GM23338 (cell line): Measurements from ENCODE around the gene DNAJC11. TPM values are rescaled to one million over a fixed set of nuclear protein-coding genes. Genes with fewer than 3 reads are reported as not detected.
A peak's percentile ranks its signal among the peaks of the same experiment; 100 is the strongest.

Source experiments
- ATAC-seq: fragments of 200-7000 bp; cut with Tn5 transposase; 3 replicates; pipeline ENCODE4 v1.9.1; 2020
- DNase-seq: peaks from one replicate; pipeline ENCODE4 v3.0.0-alpha.2; 2015; ENCODE audit warnings: low spot score
- H2AFZ ChIP-seq: fragments of 200-600 bp; sonication (generic); 2 replicates; pipeline ENCODE4 v1.8.0; 2016; ENCODE audit warnings: antibody characterized with exemption, mild to moderate bottlenecking, moderate library complexity
- H3F3A ChIP-seq: fragments of 200-600 bp; sonication (generic); replicated peaks from 2 replicates; pipeline ENCODE4 v1.8.0; 2017; ENCODE audit warnings: antibody characterized with exemption, mixed run types, low read depth
- H3K27ac ChIP-seq: fragments of 200-600 bp; sonication (generic); 2 replicates; pipeline ENCODE4 v1.6.1; 2016; ENCODE audit warnings: low read depth
- H3K27me3 ChIP-seq: fragments of 200-600 bp; sonication (generic); 2 replicates; pipeline ENCODE4 v1.8.0; 2016; ENCODE audit warnings: mild to moderate bottlenecking, mixed run types, moderate library complexity; ENCODE audit not compliant: insufficient read depth
- H3K36me3 ChIP-seq: fragments of 200-600 bp; sonication (generic); 2 replicates; pipeline ENCODE4 v1.8.0; 2016; ENCODE audit warnings: mild to moderate bottlenecking; ENCODE audit not compliant: insufficient read depth
- H3K4me1 ChIP-seq: fragments of 200-600 bp; sonication (generic); 2 replicates; pipeline ENCODE4 v1.8.0; 2016; ENCODE audit warnings: mild to moderate bottlenecking, moderate library complexity; ENCODE audit not compliant: insufficient read depth
- H3K4me2 ChIP-seq: fragments of 200-600 bp; sonication (generic); 2 replicates; pipeline ENCODE4 v1.7.1; 2017; ENCODE audit warnings: mixed run types
- H3K4me3 ChIP-seq: fragments of 200-600 bp; sonication (generic); 2 replicates; pipeline ENCODE4 v1.6.1; 2016; ENCODE audit warnings: mixed run types
- H3K79me2 ChIP-seq: fragments of 200-600 bp; sonication (generic); replicated peaks from 2 replicates; pipeline ENCODE4 v1.8.0; 2017; ENCODE audit warnings: mild to moderate bottlenecking; ENCODE audit not compliant: insufficient read depth
- H3K9me2 ChIP-seq: fragments of 200-600 bp; sonication (generic); 2 replicates; pipeline ENCODE4 v1.8.0; 2017; ENCODE audit not compliant: insufficient read depth
- H4K20me1 ChIP-seq: fragments of 200-600 bp; sonication (generic); replicated peaks from 2 replicates; pipeline ENCODE4 v1.8.0; 2017; ENCODE audit warnings: mild to moderate bottlenecking; ENCODE audit not compliant: insufficient read depth
- H3K27ac Mint-ChIP-seq: 2 replicates; pipeline ENCODE4 v1.8.0; 2020; ENCODE audit warnings: inconsistent platforms, mild to moderate bottlenecking, moderate library complexity, mixed read lengths
- H3K27me3 Mint-ChIP-seq: 3 replicates; pipeline ENCODE4 v1.8.0; 2022; ENCODE audit warnings: low read depth, mild to moderate bottlenecking, moderate library complexity, mixed read lengths, inconsistent platforms; ENCODE audit not compliant: insufficient read depth, poor library complexity
- H3K36me3 Mint-ChIP-seq: 3 replicates; pipeline ENCODE4 v1.8.0; 2021; ENCODE audit warnings: low read depth, mild to moderate bottlenecking, inconsistent platforms, moderate library complexity, mixed read lengths
- H3K4me1 Mint-ChIP-seq: 3 replicates; pipeline ENCODE4 v1.8.0; 2020; ENCODE audit warnings: mild to moderate bottlenecking, inconsistent platforms, mixed read lengths
- H3K4me3 Mint-ChIP-seq: 3 replicates; pipeline ENCODE4 v1.8.0; 2021; ENCODE audit warnings: moderate library complexity, mild to moderate bottlenecking, inconsistent platforms, mixed read lengths
- H3K9me3 Mint-ChIP-seq: 3 replicates; pipeline ENCODE4 v1.8.0; 2020; ENCODE audit warnings: moderate library complexity, mild to moderate bottlenecking, inconsistent platforms, mixed read lengths
- CREB1 ChIP-seq: fragments of 250-450 bp; sonication (Bioruptor Pico); IDR thresholded peaks from 2 replicates; pipeline ENCODE4 v1.5.0; 2020; ENCODE audit warnings: low read depth, mild to moderate bottlenecking, moderate library complexity
- ETS1 ChIP-seq: IDR thresholded peaks from 2 replicates; pipeline ENCODE4 v1.6.1; 2016; ENCODE audit warnings: antibody characterized with exemption
- EZH2 ChIP-seq: fragments of 200-600 bp; sonication (generic); IDR thresholded peaks from one replicate; pipeline ENCODE4 v1.8.0; 2017; ENCODE audit warnings: antibody characterized with exemption, mild to moderate bottlenecking, low read depth; ENCODE audit not compliant: unreplicated experiment
- EZH2phosphoT487 ChIP-seq: fragments of 200-600 bp; sonication (generic); IDR thresholded peaks from one replicate; pipeline ENCODE4 v1.8.1; 2018; ENCODE audit warnings: antibody characterized with exemption; ENCODE audit not compliant: unreplicated experiment
- JUNB ChIP-seq: IDR thresholded peaks from one replicate; pipeline ENCODE4 v1.6.1; 2016; ENCODE audit warnings: antibody characterized with exemption; ENCODE audit not compliant: unreplicated experiment
- NANOG ChIP-seq: IDR thresholded peaks from 2 replicates; pipeline ENCODE4 v1.6.1; 2016; ENCODE audit warnings: antibody characterized with exemption, borderline replicate concordance
- POLR2AphosphoS5 ChIP-seq: IDR thresholded peaks from 2 replicates; pipeline ENCODE4 v1.6.1; 2016; ENCODE audit warnings: antibody characterized with exemption, low read depth
- STAT1 ChIP-seq: IDR thresholded peaks from one replicate; pipeline ENCODE4 v1.6.1; 2016; ENCODE audit warnings: antibody characterized with exemption; ENCODE audit not compliant: unreplicated experiment
- ZNF114 ChIP-seq: fragments of 250-450 bp; sonication (Bioruptor Pico); IDR thresholded peaks from 2 replicates; pipeline ENCODE4 v1.5.0; 2020; ENCODE audit warnings: mild to moderate bottlenecking, moderate library complexity
- ZNF331 ChIP-seq: fragments of 250-450 bp; sonication (Bioruptor Pico); IDR thresholded peaks from 2 replicates; pipeline ENCODE4 v1.5.0; 2020; ENCODE audit warnings: low read depth, mild to moderate bottlenecking, moderate library complexity
- polyA plus RNA-seq: library from polyadenylated mRNA; unstranded; fragments of >200 nt; fragmentation: Nextera tagmentation; extraction: Ambion mirVana; gene quantifications from 2 replicates; pipeline ENCODE4 v1.2.1, GENCODE V29; 2016
- total RNA-seq: library from RNA; depleted of rRNA; stranded (reverse); fragments of >200 nt; shearing (Covaris generic); gene quantifications from 2 replicates; pipeline ENCODE4 v1.2.3, GENCODE V29; 2014
- TF ChIP-seq, protein P1 (sequence below), 2 experiments: fragments of 200-600 bp in 1 of 2; sonication (generic) in 1 of 2; conservative IDR thresholded peaks; 2 replicates each; pipeline versions ENCODE4 v1.5.1 to v1.6.1; 2016 to 2017; ENCODE audit warnings: antibody characterized with exemption in 2 of 2, low read depth in 2 of 2, mild to moderate bottlenecking in 2 of 2, moderate library complexity in 1 of 2
- TF ChIP-seq, protein P2 (sequence below): IDR thresholded peaks from one replicate; pipeline ENCODE4 v1.6.1; 2018; ENCODE audit warnings: antibody characterized with exemption; ENCODE audit not compliant: unreplicated experiment

The DNAJC11 gene
- total and polyA plus RNA-seq, 2 experiments from 2014 or later, result 48.4 to 67.2 TPM

DNA sequence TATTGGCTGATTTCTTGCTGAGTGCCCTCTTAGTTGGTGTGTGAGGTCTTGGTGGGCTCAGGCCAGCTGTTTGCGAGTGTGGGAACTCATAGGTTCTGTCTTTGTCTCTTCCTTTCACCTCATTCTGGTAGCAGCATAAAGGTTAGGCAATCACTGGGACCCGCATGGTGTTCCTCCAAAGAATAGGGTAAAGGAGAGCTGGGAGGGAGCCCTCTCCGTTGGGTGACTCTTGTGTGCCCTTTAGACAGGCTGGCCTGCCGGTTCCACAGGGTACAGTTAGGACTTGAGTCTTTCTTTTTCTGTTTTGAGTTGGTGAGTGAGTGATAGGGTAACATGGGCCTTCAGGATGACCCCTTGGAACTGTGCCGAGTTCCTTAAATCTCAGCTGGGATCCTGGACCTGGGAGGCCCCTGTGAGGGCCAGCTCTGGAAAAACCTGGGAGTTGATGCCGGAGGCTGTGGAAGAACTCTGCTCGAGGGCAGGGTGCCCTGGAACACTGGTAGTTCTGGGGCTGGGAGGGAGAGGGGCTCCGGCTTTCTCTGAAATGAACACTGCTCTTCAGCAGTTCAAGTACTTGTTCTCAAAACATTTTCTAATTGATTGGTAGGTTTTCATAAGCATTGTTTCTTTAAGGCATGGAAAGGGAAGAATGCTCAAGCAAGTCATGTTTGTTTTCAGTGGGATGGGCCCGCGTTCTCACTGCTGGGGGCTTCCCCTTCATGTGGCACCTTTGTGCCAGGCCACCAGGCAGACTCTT, 79.0 kb downstream of the DNAJC11 start:
- ATAC-seq, result no peak
- Histone ChIP-seq H3K27ac (peak overlapping the region; percentile 88; the same call in 1 of the 2 replicates), H3F3A (peaks cover 36% of the 10 kb centered on the region), H3K4me2 (no peak overlapping the region), H4K20me1 (peaks cover 63% of the 10 kb centered on the region), H3K36me3 (peaks cover 21% of the 10 kb centered on the region), H3K27me3 (no peaks in the 10 kb centered on the region), H3K4me1 (peaks cover 10% of the 10 kb centered on the region), H2AFZ (no peak overlapping the region), H3K9me2 (no peaks in the 10 kb centered on the region), H3K79me2 (peaks cover 80% of the 10 kb centered on the region), H3K4me3 (no peak overlapping the region)
- Mint-ChIP-seq H3K27me3 (peaks cover 17% of the 10 kb centered on the region), H3K4me3 (no peak overlapping the region), H3K9me3 (no peaks in the 10 kb centered on the region), H3K4me1 (peaks cover 20% of the 10 kb centered on the region), H3K36me3 (peaks cover 58% of the 10 kb centered on the region), H3K27ac (peak overlapping the region; percentile 21; the same call in 1 of the 2 replicates)
- TF ChIP-seq JUNB (no peak), ZNF331 (CRISPR knock-in tag) (no peak)
- TF ChIP-seq, protein P1, sequence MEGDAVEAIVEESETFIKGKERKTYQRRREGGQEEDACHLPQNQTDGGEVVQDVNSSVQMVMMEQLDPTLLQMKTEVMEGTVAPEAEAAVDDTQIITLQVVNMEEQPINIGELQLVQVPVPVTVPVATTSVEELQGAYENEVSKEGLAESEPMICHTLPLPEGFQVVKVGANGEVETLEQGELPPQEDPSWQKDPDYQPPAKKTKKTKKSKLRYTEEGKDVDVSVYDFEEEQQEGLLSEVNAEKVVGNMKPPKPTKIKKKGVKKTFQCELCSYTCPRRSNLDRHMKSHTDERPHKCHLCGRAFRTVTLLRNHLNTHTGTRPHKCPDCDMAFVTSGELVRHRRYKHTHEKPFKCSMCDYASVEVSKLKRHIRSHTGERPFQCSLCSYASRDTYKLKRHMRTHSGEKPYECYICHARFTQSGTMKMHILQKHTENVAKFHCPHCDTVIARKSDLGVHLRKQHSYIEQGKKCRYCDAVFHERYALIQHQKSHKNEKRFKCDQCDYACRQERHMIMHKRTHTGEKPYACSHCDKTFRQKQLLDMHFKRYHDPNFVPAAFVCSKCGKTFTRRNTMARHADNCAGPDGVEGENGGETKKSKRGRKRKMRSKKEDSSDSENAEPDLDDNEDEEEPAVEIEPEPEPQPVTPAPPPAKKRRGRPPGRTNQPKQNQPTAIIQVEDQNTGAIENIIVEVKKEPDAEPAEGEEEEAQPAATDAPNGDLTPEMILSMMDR (conservative IDR thresholded peaks at IDR 0.05; ENCODE audit: low read depth in 2 of 2), result no peak
- DNase-seq, result no peak

- H3K4me3 Mint-ChIP-seq, result no peak overlapping the region
- peaks cover 81% of the 10 kb centered on the region for H3K79me2 ChIP-seq
- peaks cover 72% of the 10 kb centered on the region for H4K20me1 ChIP-seq
- TF ChIP-seq ETS1 (no peak), STAT1 (no peak), JUNB (no peak), POLR2AphosphoS5 (no peak), EZH2phosphoT487 (no peak), ZNF114 (CRISPR knock-in tag) (no peak), EZH2 (no peak), NANOG (no peak), CREB1 (no peak), ZNF331 (CRISPR knock-in tag) (no peak)
- TF ChIP-seq, protein P2, sequence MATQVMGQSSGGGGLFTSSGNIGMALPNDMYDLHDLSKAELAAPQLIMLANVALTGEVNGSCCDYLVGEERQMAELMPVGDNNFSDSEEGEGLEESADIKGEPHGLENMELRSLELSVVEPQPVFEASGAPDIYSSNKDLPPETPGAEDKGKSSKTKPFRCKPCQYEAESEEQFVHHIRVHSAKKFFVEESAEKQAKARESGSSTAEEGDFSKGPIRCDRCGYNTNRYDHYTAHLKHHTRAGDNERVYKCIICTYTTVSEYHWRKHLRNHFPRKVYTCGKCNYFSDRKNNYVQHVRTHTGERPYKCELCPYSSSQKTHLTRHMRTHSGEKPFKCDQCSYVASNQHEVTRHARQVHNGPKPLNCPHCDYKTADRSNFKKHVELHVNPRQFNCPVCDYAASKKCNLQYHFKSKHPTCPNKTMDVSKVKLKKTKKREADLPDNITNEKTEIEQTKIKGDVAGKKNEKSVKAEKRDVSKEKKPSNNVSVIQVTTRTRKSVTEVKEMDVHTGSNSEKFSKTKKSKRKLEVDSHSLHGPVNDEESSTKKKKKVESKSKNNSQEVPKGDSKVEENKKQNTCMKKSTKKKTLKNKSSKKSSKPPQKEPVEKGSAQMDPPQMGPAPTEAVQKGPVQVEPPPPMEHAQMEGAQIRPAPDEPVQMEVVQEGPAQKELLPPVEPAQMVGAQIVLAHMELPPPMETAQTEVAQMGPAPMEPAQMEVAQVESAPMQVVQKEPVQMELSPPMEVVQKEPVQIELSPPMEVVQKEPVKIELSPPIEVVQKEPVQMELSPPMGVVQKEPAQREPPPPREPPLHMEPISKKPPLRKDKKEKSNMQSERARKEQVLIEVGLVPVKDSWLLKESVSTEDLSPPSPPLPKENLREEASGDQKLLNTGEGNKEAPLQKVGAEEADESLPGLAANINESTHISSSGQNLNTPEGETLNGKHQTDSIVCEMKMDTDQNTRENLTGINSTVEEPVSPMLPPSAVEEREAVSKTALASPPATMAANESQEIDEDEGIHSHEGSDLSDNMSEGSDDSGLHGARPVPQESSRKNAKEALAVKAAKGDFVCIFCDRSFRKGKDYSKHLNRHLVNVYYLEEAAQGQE, result no peak
- TF ChIP-seq, protein P1 (conservative IDR thresholded peaks at IDR 0.05; ENCODE audit: low read depth in 2 of 2), result no peak
These were observed 79.9 kb downstream of the DNAJC11 start for GRCh38 chr1:6621429-6622391.

More at GRCh38 chr1:6621429-6622391, 79.9 kb downstream of the DNAJC11 start:
- peaks cover 40% of the 10 kb centered on the region for H3F3A ChIP-seq
- H3K4me3 ChIP-seq, result no peak overlapping the region
- Mint-ChIP-seq H3K36me3 (peaks cover 67% of the 10 kb centered on the region), H3K4me1 (peaks cover 21% of the 10 kb centered on the region), H3K27ac (peak overlapping the region; percentile 21; the same call in 1 of the 2 replicates), H3K9me3 (no peaks in the 10 kb centered on the region), H3K27me3 (peaks cover 19% of the 10 kb centered on the region)
- ATAC-seq, result no peak
- H3K4me1 ChIP-seq, result peaks cover 11% of the 10 kb centered on the region
- DNase-seq, result no peak
- H3K27me3 ChIP-seq, result no peaks in the 10 kb centered on the region
- no peaks in the 10 kb centered on the region for H3K9me2 ChIP-seq
- H3K4me2 ChIP-seq, result no peak overlapping the region
- H3K36me3 ChIP-seq, result peaks cover 21% of the 10 kb centered on the region
- no peak overlapping the region for H2AFZ ChIP-seq
- H3K27ac ChIP-seq, result 0 out of 2 replicates have a peak overlapping the region, but pooled peaks have one; percentile 88
